Sciatic nerve (tissue), 2 donors: ENCODE data around the gene AKR1C3. TPM values are rescaled to one million over a fixed set of nuclear protein-coding genes. Genes with fewer than 3 reads are reported as not detected.
"Not testable (repeated sequence)": the region's sequence is repeated elsewhere in the genome, so short reads cannot be mapped to it uniquely, and the experiment has no call there.

Experiments
- ATAC-seq: fragments of 200-7000 bp; cut with Tn5 transposase; one replicate; pipeline ENCODE4 v1.9.1; 2020; ENCODE audit warnings: mild to moderate bottlenecking, moderate library complexity
- DNase-seq: peaks from one replicate; pipeline ENCODE4 v3.0.0-alpha.2; 2020; ENCODE audit warnings: low spot score
- intact Hi-C: fragments of 100-400 bp; cut with DNase I; formaldehyde crosslinking; loops from one replicate; pipeline ENCODE4 v1.14.2; 2022
- total RNA-seq: library from RNA; stranded (reverse); fragmentation: NEBNext Ultra II Directional; extraction: Animal tissue kit (Norgen Biotek cat#: 25700); gene quantifications from one replicate; pipeline ENCODE4 v1.2.1, GENCODE V29; 2021
- donor health status: DM: no; HTN: no; CAD: no.
- donor health status: DM: no; HTN: no; CAD: no.

The AKR1C3 gene
- total RNA-seq, 1 donor from 2014 or later = 48.1 TPM

DNA sequence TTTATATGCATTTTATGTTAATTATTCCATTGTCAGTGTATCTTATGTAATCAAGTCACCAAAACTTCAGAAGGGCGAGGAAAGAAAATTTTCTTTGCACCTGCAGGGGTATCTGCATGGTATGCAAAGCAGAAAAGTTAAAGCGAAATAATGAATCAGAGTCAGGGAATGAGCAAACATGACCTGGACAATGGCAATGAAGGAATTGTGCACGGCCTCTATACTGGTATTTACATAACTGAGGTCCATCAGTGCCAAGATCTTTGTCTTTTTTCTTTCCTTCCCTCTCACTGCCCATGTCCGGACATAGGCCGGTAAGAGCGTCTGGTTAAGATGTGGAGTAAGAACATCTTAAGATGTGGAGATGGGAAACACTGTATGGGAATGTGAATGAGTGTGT is 14.4 kb upstream of the AKR1C3 start:
- DNase-seq (no peak), ATAC-seq (no peak)
- intact Hi-C loops = no loop called here

DNA sequence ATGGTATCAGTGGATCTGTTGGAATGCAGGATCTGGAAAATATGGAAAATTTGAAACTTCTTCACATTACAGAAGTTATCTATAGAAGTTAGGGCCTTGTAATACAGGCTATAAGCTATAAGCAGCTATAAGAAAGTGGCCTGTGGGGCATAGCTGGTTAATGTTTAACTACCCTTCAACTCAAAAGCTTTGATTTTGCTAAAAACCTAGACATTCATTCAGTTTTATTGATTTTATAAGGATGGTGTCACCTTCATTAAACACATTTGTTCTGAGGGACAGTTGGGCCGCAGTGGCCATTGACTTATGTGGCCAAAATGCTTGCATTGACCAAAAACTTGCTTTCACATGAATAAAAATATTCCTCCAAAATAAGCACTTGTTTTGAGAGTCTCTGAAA is 13.1 kb upstream of the AKR1C3 start:
- intact Hi-C loops = no loop called here
- no peak for DNase-seq

DNA sequence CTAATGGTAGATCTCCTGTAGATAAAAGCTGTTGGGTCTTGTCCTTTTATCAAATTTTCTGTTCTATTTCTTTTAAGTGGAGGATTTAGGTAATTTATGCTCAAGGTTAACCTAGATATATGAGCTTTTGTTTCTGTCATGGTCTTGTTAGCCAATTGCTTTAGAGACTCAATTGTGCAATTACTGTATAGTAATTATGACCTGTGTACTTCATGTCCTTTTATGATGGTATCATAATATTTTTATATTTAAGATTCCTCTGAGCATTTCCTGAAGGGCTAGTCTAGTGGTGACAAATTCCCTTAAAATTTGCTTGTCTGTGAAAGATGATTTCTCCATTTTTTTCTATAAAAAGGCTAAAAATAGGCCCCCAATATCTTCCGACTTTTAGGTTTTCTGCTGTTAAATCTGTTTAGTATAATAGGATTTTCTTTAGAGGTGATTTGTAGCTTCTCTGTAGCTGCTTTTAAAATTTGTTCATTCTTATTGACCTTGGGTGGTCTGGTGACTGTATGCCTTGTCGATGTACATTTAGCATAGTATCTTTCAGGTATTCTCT is 5.4 kb upstream of the AKR1C3 start:
- no peak for DNase-seq
- intact Hi-C loops = no loop called here
- ATAC-seq = no peak

More for the DNA sequence above, 13.1 kb upstream of the AKR1C3 start:
- no peak for ATAC-seq

DNA sequence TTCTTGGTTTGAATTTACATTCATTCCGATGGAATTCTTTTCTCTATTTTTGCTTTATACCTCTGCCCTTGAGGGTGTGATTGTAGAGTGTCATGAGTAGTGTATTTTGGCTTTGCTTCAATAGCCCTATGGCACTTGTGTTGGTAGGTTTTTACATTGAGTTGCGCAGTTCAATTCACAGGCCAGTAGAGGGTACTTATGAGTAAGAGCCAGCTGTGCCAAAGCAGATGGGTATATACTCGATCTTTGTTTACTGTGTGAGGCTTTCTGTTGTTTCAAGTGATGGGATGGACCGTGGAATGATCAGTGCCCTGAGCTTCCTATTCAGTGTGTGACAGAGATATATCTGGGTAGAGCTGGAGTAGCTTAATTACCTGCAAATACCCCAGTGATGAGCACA is 4.3 kb upstream of the AKR1C3 start:
- intact Hi-C loops = no loop called here
- DNase-seq = no peak
- ATAC-seq = no peak

- DNase-seq = no peak
- intact Hi-C loops = no loop called here
- no peak for ATAC-seq
Measured at GRCh38 chr10:5090551-5090950, 3.7 kb upstream of the AKR1C3 start.

- DNase-seq = no peak
- intact Hi-C loops = no loop called here
Measured at GRCh38 chr10:5091196-5091595, 3.0 kb upstream of the AKR1C3 start.

GRCh38 chr10:5092375-5092774 is 1.8 kb upstream of the AKR1C3 start:
- intact Hi-C loops = no loop called here
- no peak for DNase-seq
- no peak for ATAC-seq

More at GRCh38 chr10:5091196-5091595, 3.0 kb upstream of the AKR1C3 start:
- ATAC-seq = no peak

DNA sequence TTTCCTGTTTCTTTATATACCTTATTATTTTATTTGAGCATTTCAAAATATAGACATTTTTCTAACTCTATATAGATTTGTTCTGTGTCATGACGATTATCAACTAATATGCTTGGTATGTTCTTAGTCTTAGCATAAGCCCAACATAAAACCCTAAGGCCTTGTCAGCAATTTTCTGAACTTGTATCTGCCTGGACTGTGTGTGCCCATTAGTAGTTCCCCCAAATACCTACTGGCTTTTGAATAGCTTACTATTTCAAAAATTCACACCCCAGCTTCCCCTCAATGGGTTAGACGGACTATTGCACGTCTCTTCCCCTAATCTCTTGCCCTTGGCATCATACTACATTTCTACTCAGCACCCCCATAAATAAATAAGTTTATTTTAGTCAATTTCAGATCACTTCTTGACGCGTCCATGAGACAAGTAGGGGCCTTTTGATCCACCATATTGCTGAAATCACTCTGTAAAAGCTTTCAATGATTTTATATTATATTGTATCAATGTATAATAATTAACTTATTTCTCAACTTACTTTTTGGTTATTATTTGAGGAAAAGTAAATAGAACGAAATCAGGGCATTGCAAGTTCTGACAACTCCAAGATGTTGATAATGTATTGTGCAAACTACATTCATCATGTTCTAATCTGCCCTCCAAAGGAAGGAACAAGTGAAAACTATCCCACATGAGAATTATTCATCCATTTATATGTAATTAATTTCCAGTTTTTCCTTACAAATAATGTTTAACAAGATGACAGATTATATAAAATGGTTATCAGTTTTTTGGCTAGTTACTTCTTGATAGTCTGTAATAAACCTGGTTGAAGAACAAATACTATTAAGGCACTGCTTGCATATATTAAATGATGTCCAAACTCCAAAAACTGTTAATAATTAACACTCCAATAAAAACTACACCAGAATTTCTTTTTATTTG is 1.1 kb upstream of the AKR1C3 start:
- ATAC-seq (no peak), DNase-seq (no peak)
- intact Hi-C loops = no loop called here

DNA sequence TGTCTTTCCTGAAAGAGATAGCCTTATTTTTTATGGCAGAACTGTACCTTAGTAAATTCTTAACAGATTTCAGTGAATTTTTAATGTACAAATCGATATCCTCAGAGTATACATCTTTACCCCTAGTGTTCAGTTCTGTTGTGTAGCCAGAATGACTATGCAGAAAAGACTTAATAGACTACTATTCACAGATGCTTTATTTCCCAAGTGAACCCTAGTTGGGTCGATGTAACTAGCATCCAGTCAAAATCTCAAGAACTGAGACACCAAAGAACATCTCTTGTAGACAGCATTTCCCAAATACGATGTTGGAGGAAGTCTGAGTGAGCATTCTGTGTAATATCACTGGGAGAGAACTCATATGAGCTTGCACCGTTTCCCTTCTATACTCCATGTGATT is 1.5 kb downstream of the AKR1C3 start:
- DNase-seq = no peak
- ATAC-seq = no peak
- intact Hi-C loops = no loop called here

- intact Hi-C loops = no loop called here
- no peak for DNase-seq
- ATAC-seq = no peak
Measured at GRCh38 chr10:5096108-5096507, 1.9 kb downstream of the AKR1C3 start.

GRCh38 chr10:5102479-5102878 is 8.3 kb downstream of the AKR1C3 start:
- DNase-seq, intact Hi-C loops, ATAC-seq: not testable (repeated sequence)

- ATAC-seq (no peak), DNase-seq (no peak)
- intact Hi-C loops = no loop called here
Measured at GRCh38 chr10:5103481-5103880, 9.3 kb downstream of the AKR1C3 start.

- intact Hi-C loops = no loop called here
- ATAC-seq = no peak
- no peak for DNase-seq
Measured at GRCh38 chr10:5105626-5106025, 11.4 kb downstream of the AKR1C3 start.

- ATAC-seq = no peak
- no peak for DNase-seq
- intact Hi-C loops = no loop called here
Measured at GRCh38 chr10:5106553-5106952, 12.3 kb downstream of the AKR1C3 start.

- DNase-seq (no peak), ATAC-seq (no peak)
- intact Hi-C loops = no loop called here
Measured at GRCh38 chr10:5107860-5108526, 13.8 kb downstream of the AKR1C3 start.

- no peak for DNase-seq
- no peak for ATAC-seq
- intact Hi-C loops = no loop called here
Measured at GRCh38 chr10:5108658-5109416, 14.6 kb downstream of the AKR1C3 start.

- intact Hi-C loops, DNase-seq, ATAC-seq: not testable (repeated sequence)
Measured at GRCh38 chr10:5109861-5110260, 15.6 kb downstream of the AKR1C3 start.

DNA sequence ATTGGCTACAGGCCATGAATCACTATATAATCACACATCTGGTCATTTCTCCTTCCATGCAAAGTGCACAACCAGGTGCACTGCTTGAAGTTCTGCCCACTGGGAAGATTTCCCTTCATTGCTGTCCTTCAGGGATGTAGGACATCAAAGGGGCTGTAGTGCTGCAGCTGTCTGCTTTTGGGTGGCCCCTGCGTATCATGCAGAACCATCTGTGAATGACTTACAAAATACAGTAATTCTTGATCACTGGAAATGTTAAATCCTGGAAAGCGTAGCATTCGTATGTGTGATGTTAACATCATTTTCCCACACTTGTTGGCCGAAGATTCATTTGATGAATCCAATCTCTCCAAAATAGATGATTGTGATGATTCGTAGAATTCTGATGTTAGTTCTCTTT is 22.4 kb downstream of the AKR1C3 start:
- intact Hi-C loops = no loop called here
- DNase-seq (no peak), ATAC-seq (no peak)

DNA sequence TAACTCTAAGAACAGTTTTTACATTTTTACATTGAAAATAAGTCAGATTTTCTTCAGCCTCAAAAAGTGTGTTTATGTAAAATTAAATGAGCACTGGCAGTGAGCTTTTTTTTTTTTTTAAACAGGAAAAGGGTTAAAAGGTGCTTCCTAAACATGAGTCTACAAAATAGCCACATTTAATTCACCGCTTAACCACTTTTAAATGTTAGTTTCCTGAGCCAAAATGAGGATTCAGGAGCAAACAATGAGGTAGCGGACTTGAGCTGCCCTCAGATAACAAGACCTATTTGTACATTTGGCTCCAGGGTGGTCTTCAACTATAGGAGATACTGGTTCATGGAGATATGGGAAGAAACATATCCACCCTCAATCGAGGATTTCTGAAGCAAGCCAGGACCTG is 22.8 kb downstream of the AKR1C3 start:
- DNase-seq (no peak), ATAC-seq (no peak)
- intact Hi-C loops = no loop called here
